GM12872 (cell line): ENCODE results near the gene CERS3.

Source experiments
- TF ChIP-seq, protein P1 (sequence below): IDR thresholded peaks from 3 replicates; pipeline ENCODE4 v1.5.1; 2011; ENCODE audit warnings: low read depth, mild to moderate bottlenecking, low read length, moderate library complexity; ENCODE audit not compliant: insufficient read depth

The CERS3 gene

DNA sequence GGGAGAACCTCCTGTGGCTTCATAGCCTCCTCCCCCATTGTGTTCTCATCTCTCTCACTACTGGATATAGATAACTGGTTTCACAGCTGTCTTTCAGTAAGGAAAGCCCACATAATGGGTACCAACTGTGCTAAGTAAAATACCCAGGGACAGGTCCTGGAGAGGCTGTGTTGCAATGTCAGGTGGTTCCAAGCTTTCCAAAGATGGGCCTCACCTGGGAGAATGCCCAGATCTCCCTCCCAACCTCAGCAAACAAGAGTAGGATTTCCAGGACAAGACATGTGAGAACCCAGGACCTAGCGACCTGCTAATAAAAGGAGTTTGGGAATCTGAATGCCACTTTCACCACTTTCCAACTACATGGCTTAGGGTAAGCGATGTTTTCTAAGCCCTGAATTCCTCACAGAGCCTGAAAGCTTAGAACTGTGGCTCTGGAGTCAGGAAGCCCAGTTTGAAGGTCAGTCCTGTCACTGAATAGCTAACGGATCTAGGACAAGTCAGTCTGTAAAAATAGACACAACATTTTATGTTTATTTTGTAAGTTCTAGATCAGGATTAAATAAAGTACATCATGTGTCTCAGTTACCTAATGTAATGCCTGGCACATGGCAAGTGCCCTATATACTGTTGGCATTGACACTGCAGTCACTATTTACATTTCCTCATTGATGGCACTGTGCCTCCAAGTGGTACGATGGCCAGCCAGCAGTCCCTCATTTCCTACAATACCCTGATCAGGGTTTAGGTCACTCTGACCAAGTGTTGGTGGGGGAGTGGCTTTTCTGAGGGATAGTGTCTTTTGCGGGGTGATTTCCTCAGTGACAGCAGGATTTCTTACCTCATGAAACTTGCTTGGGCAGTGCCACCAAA is 11.9 kb downstream of the CERS3 start:
- TF ChIP-seq, protein P1, sequence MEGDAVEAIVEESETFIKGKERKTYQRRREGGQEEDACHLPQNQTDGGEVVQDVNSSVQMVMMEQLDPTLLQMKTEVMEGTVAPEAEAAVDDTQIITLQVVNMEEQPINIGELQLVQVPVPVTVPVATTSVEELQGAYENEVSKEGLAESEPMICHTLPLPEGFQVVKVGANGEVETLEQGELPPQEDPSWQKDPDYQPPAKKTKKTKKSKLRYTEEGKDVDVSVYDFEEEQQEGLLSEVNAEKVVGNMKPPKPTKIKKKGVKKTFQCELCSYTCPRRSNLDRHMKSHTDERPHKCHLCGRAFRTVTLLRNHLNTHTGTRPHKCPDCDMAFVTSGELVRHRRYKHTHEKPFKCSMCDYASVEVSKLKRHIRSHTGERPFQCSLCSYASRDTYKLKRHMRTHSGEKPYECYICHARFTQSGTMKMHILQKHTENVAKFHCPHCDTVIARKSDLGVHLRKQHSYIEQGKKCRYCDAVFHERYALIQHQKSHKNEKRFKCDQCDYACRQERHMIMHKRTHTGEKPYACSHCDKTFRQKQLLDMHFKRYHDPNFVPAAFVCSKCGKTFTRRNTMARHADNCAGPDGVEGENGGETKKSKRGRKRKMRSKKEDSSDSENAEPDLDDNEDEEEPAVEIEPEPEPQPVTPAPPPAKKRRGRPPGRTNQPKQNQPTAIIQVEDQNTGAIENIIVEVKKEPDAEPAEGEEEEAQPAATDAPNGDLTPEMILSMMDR = no peak

DNA sequence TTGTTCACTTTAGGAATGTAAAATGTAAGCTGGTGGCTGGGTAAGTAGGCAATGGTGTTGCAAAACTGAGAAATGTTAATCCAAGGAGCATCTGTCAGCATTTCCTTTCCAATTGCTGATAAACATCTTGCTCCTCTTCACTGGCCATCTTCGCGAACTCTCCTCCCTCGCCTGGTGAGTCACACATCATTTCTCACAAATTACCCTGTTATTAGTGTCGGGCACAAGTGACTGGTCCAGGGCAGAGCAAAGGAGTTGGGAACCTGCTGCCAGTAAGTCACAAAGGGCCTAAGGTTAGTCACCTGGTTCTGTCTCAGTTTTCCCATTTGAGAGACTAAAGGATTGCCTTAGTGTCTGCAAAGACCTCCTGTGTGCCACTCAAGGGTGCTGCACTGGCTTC is 13.0 kb downstream of the CERS3 start:
- TF ChIP-seq, protein P1 = no peak

DNA sequence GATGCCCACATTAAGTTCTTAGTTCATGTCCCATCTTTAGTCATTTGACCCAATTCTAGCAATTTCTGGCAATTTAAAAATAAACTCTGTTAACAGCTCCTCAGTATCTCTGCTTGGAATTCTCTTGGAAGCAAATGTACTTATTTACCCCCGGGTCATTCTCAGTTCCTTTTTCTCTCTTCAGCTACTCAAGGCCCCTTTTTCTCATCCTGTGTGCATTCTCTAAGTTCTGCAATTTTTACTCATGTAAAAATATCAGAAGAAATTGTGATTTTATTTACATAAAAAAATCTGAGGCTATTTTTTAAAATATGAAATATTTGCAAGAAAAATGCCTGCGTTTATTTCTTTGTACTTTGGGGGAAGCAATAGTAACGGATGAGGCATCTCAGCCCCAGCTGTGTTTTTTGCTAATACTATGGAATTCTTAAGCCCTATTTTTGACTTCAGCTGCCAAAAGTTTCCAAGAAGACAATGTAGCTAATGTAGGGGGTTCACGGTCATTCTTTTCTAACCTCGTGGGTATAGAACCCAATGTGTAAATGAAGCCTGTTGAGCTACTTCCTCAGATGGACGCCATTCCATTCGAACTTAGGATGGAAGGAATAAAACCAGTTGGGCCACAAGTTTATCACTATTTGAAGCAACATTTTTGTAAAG is 20.0 kb downstream of the CERS3 start:
- TF ChIP-seq, protein P1 = no peak

DNA sequence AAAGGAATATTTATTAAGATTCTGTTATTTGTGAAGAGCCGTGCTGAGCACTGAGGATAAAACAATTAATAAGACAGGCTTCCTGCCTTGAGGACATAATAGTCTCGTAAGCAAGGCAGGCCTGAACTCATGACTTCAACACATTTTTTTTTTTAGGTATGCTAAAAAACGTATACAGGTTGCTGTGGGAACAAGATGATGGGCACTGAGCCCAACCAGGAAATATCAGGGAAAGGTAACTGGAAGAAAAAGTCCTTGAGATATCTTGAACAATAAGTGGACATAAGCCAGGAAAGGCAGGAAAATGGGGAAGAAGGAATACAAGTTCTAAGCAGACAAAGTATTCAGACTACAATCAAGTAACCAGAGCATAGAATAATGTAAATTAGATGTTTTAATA is 26.1 kb downstream of the CERS3 start:
- TF ChIP-seq, protein P1 = no peak

DNA sequence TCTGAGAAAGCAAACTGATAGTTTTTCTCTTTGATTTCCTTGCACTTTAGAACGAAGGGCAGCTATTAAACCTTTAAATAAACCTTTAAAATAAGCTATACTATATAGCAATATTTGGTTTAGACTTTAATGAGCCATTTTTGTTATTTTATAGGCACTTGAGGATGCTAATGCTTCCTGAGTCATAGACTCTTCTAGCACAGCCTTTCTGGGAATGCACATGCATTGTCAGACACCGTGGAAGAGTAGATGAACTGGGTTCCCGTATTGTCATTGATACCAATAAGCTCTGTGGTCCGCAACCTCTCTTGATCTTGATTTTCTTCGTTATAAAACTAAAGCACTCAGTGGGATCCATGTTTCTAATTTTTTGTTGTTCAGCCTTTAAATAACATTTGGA is 27.6 kb downstream of the CERS3 start:
- TF ChIP-seq, protein P1 = no peak

DNA sequence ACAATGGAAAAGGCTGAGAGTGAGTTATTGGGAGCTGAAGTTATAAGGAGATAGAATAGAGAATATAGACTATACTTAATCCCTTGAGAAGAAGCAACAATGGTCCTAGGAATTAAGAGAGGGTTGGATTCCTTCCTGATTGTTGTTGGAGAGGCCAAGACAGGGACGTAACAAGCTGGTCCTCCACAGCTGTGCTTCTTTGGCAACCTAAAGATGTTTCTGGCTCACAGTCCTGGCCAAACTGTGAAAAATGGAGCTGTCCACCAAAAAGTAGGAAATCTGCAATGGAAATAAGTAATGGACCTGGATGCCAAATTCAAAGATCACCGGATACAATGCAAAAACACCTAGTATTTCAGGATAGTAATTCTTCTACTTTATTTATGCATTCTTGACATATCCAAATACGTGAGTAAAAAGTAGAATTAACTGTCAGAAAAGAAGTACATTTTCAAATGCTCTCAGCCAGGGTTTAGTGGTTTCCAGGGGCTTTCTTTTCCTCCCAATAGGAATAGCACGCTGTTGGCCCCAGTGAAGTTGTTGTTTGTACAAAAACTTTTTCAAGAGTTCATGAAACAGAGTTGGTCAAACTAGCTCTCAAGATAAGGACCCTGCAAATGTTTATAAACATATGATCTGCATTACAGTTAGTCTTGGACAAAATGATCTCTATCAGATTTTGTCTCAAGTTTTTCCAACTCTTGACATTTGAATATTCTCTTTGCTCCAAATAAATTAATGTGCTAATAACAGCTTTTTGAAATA is 28.3 kb downstream of the CERS3 start:
- TF ChIP-seq, protein P1 = no peak

DNA sequence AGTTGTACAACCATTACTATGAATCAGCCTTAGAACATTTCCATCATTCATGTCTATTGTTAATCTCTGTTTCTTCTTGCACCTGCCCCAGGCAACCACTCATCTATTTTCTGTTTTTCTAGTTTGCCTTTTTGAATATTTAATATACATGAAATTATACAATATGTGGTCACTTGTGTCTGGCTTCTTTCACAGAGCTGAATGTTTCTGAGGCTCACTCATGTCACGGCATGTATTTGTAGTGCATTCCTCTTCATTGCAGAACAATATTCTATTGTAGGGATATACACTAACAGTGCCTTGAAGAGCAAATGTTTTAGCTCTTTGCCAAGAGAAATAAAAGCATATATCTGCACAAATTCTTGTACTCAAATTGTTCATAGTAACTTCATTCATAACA is 32.9 kb downstream of the CERS3 start:
- TF ChIP-seq, protein P1 = no peak
